Neural cell (in vitro differentiated cells): ENCODE data around the gene NFX1. TPM values are rescaled to one million over a fixed set of nuclear protein-coding genes. Genes with fewer than 3 reads are reported as not detected.
"Not testable (repeated sequence)": the region's sequence is repeated elsewhere in the genome, so short reads cannot be mapped to it uniquely, and the experiment has no call there.

ENCODE experiments used
- H2AFZ ChIP-seq: fragments of 200-600, 300-800 bp; sonication (generic), shearing (Covaris generic); 2 replicates; pipeline ENCODE4 v1.6.0; 2014; ENCODE audit warnings: low read depth, mild to moderate bottlenecking, antibody characterized with exemption, low read length, moderate library complexity
- H3F3A ChIP-seq: fragments of 200-600 bp; shearing (Covaris generic); 2 replicates; pipeline ENCODE4 v1.6.1; 2016; ENCODE audit warnings: mild to moderate bottlenecking, moderate library complexity, mixed read lengths, antibody characterized with exemption, low read length; ENCODE audit not compliant: insufficient read depth, poor library complexity, severe bottlenecking
- H3K27ac ChIP-seq: fragments of 200-600, 300-800 bp; sonication (generic), shearing (Covaris generic); 2 replicates; pipeline ENCODE4 v1.5.1; 2014; ENCODE audit warnings: mild to moderate bottlenecking, low read length, moderate library complexity
- H3K27me3 ChIP-seq: fragments of 300-800, 200-600 bp; sonication (generic), shearing (Covaris generic); 2 replicates; pipeline ENCODE4 v1.6.0; 2014; ENCODE audit warnings: mild to moderate bottlenecking, low read depth, low read length, moderate library complexity; ENCODE audit not compliant: insufficient read depth
- H3K36me3 ChIP-seq: fragments of 300-800, 200-600 bp; sonication (generic), shearing (Covaris generic); 2 replicates; pipeline ENCODE4 v1.5.1; 2014; ENCODE audit warnings: mild to moderate bottlenecking, antibody characterized with exemption, low read length, moderate library complexity; ENCODE audit not compliant: insufficient read depth
- H3K4me2 ChIP-seq: fragments of 300-800, 200-600 bp; sonication (generic), shearing (Covaris generic); 2 replicates; pipeline ENCODE4 v1.6.0; 2014; ENCODE audit warnings: mild to moderate bottlenecking, low read length
- H3K4me3 ChIP-seq: fragments of 300-800, 200-600 bp; sonication (generic), shearing (Covaris generic); 2 replicates; pipeline ENCODE4 v1.5.1; 2014; ENCODE audit warnings: mild to moderate bottlenecking, low read length, moderate library complexity
- H3K79me2 ChIP-seq: fragments of 200-600 bp; shearing (Covaris generic); replicated peaks from 2 replicates; pipeline ENCODE4 v1.6.0; 2014; ENCODE audit warnings: mild to moderate bottlenecking, low read length, moderate library complexity; ENCODE audit not compliant: insufficient read depth
- H3K9ac ChIP-seq: fragments of 300-800, 200-600 bp; sonication (generic), shearing (Covaris generic); 2 replicates; pipeline ENCODE4 v1.6.1; 2016; ENCODE audit warnings: mild to moderate bottlenecking, low read length, mixed read lengths
- H3K9me2 ChIP-seq: fragments of 200-600 bp; shearing (Covaris generic); 2 replicates; pipeline ENCODE4 v1.6.1; 2016; ENCODE audit warnings: mild to moderate bottlenecking, low read length, mixed read lengths; ENCODE audit not compliant: insufficient read depth
- H3K9me3 ChIP-seq: fragments of 200-600, 300-800 bp; sonication (generic), shearing (Covaris generic); 2 replicates; pipeline ENCODE4 v1.6.1; 2016; ENCODE audit warnings: mild to moderate bottlenecking, mixed run types, low read length, moderate library complexity, mixed read lengths
- H4K20me1 ChIP-seq: fragments of 200-600 bp; shearing (Covaris generic); 2 replicates; pipeline ENCODE4 v1.6.1; 2016; ENCODE audit warnings: mild to moderate bottlenecking, mixed run types; ENCODE audit not compliant: insufficient read depth
- EZH2 ChIP-seq: fragments of 200-600, 300-800 bp; shearing (Covaris generic), sonication (generic); IDR thresholded peaks from 2 replicates; pipeline ENCODE4 v1.6.1; 2014; ENCODE audit warnings: antibody characterized with exemption, low read length, borderline replicate concordance, mild to moderate bottlenecking; ENCODE audit not compliant: insufficient read depth, poor library complexity, severe bottlenecking
- MXI1 ChIP-seq: fragments of 450-650 bp; conservative IDR thresholded peaks from 2 replicates; pipeline ENCODE4 v1.6.1; 2014; ENCODE audit warnings: antibody characterized with exemption, mild to moderate bottlenecking; ENCODE audit not compliant: poor library complexity, severe bottlenecking
- RAD21 ChIP-seq: fragments of 450-650 bp; conservative IDR thresholded peaks from 2 replicates; pipeline ENCODE4 v1.6.1; 2014; ENCODE audit warnings: antibody characterized with exemption, mild to moderate bottlenecking, moderate library complexity
- polyA plus RNA-seq: library from polyadenylated mRNA; depleted of rRNA; stranded (reverse); fragments of >200 nt; gene quantifications from 2 replicates; pipeline ENCODE4 v1.2.3, GENCODE V29; 2014
- TF ChIP-seq, protein P1 (sequence below): fragments of 450-650 bp; IDR thresholded peaks from 2 replicates; pipeline ENCODE4 v1.5.1; 2014; ENCODE audit warnings: antibody characterized with exemption, mild to moderate bottlenecking, moderate library complexity; ENCODE audit not compliant: poor library complexity, severe bottlenecking
- TF ChIP-seq, protein P2 (sequence below): IDR thresholded peaks from 2 replicates; pipeline ENCODE4 v1.6.1; 2012; ENCODE audit warnings: borderline replicate concordance

The NFX1 gene
- polyA plus RNA-seq, 1 donor from 2014 or later: 14.7 TPM

DNA sequence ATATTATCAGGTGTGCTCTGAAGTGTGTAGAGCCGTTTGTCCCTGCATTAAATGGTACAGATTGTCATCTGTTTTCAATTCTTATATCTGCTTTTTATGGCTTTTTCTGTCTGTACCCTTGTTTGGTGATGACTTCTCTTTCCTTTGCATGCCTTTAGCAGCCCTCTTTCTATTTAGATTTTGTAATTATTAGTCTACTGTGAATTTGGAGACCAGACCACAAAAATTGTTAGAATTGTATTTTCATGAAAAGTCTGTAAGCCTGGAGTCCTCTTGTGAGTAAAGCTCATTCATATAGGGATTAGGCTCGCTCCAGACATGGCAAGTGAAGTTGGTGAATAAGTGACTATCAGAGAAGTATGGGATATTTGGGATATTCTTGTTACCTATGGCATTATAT lies 41.7 kb downstream of the NFX1 start:
- Histone ChIP-seq H3F3A (no peaks in the 10 kb centered on the region), H3K4me2 (no peak overlapping the region), H2AFZ (no peak overlapping the region), H3K9me2 (no peaks in the 10 kb centered on the region), H3K36me3 (peaks cover 4% of the 10 kb centered on the region), H3K9ac (no peak overlapping the region), H3K4me3 (no peak overlapping the region), H3K79me2 (no peaks in the 10 kb centered on the region), H3K27me3 (no peaks in the 10 kb centered on the region), H3K9me3 (no peaks in the 10 kb centered on the region), H3K27ac (no peak overlapping the region), H4K20me1 (no peaks in the 10 kb centered on the region)
- TF ChIP-seq, protein P1, sequence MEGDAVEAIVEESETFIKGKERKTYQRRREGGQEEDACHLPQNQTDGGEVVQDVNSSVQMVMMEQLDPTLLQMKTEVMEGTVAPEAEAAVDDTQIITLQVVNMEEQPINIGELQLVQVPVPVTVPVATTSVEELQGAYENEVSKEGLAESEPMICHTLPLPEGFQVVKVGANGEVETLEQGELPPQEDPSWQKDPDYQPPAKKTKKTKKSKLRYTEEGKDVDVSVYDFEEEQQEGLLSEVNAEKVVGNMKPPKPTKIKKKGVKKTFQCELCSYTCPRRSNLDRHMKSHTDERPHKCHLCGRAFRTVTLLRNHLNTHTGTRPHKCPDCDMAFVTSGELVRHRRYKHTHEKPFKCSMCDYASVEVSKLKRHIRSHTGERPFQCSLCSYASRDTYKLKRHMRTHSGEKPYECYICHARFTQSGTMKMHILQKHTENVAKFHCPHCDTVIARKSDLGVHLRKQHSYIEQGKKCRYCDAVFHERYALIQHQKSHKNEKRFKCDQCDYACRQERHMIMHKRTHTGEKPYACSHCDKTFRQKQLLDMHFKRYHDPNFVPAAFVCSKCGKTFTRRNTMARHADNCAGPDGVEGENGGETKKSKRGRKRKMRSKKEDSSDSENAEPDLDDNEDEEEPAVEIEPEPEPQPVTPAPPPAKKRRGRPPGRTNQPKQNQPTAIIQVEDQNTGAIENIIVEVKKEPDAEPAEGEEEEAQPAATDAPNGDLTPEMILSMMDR: no peak
- TF ChIP-seq MXI1: no peak
- TF ChIP-seq, protein P2, sequence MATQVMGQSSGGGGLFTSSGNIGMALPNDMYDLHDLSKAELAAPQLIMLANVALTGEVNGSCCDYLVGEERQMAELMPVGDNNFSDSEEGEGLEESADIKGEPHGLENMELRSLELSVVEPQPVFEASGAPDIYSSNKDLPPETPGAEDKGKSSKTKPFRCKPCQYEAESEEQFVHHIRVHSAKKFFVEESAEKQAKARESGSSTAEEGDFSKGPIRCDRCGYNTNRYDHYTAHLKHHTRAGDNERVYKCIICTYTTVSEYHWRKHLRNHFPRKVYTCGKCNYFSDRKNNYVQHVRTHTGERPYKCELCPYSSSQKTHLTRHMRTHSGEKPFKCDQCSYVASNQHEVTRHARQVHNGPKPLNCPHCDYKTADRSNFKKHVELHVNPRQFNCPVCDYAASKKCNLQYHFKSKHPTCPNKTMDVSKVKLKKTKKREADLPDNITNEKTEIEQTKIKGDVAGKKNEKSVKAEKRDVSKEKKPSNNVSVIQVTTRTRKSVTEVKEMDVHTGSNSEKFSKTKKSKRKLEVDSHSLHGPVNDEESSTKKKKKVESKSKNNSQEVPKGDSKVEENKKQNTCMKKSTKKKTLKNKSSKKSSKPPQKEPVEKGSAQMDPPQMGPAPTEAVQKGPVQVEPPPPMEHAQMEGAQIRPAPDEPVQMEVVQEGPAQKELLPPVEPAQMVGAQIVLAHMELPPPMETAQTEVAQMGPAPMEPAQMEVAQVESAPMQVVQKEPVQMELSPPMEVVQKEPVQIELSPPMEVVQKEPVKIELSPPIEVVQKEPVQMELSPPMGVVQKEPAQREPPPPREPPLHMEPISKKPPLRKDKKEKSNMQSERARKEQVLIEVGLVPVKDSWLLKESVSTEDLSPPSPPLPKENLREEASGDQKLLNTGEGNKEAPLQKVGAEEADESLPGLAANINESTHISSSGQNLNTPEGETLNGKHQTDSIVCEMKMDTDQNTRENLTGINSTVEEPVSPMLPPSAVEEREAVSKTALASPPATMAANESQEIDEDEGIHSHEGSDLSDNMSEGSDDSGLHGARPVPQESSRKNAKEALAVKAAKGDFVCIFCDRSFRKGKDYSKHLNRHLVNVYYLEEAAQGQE: no peak
- no peak for TF ChIP-seq RAD21

DNA sequence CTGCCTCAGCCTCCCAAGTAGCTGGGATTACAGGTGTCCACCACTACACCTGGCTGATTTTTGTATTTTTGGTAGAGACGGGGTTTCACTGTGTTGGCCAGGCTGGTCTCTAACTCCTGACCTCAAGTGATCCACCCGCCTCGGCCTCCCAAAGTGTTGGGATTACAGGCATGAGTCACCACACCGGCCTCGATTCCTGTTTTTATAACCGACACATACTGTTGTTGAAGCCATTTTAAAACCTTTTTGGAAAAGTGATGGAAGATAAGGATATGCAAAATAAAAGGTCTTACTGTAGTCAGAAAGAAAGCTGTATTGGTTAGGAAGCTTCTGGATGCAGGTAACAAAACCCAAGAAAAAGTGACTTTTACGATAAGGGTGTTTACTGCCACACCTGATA lies 42.6 kb downstream of the NFX1 start:
- H3K27me3 ChIP-seq, H3K79me2 ChIP-seq, H3K9me3 ChIP-seq, H3K9ac ChIP-seq, H4K20me1 ChIP-seq, H3F3A ChIP-seq, H3K27ac ChIP-seq, H3K4me3 ChIP-seq, H2AFZ ChIP-seq, H3K36me3 ChIP-seq, H3K9me2 ChIP-seq, H3K4me2 ChIP-seq: not testable (repeated sequence)

DNA sequence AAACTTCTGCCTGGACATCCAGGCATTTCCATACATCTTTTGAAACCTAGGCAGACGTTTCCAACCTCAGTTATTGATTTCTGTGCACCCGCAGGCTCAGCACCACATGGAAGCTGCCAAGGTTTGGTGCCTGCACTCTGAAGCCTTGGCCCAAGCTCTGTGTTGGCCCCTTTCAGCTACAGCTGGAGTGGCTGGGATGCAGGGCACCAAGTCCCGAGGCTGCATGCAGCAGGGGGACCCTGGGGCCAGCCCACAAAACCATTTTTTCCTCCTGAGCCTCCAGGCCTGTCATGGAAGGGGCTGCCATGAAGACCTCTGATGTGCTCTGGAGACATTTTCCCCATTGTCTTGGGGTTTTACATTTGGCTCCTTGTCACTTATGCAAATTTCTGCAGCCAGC lies 49.9 kb downstream of the NFX1 start:
- no peaks in the 10 kb centered on the region for H3F3A ChIP-seq
- peaks cover 7% of the 10 kb centered on the region for H3K9me3 ChIP-seq
- peaks cover 12% of the 10 kb centered on the region for H3K36me3 ChIP-seq
- H3K4me2 ChIP-seq: no peak overlapping the region
- no peak overlapping the region for H3K9ac ChIP-seq
- no peak for TF ChIP-seq EZH2
- no peak overlapping the region for H3K4me3 ChIP-seq
- no peaks in the 10 kb centered on the region for H3K27me3 ChIP-seq
- H3K9me2 ChIP-seq: no peaks in the 10 kb centered on the region
- H3K79me2 ChIP-seq: no peaks in the 10 kb centered on the region
- no peak overlapping the region for H2AFZ ChIP-seq
- no peaks in the 10 kb centered on the region for H4K20me1 ChIP-seq
- H3K27ac ChIP-seq: no peak overlapping the region
